HG03025 (cell line): Measurements from ENCODE around the gene ICA1.
A peak's percentile ranks its signal among the peaks of the same experiment; 100 is the strongest.

Source experiments
- ATAC-seq: cut with Tn5 transposase; IDR thresholded peaks from one replicate; pipeline ENCODE4 v1.9.1; 2021; ENCODE audit warnings: mild to moderate bottlenecking, moderate library complexity; ENCODE audit not compliant: unreplicated experiment, low FRiP score

ICA1 gene

DNA sequence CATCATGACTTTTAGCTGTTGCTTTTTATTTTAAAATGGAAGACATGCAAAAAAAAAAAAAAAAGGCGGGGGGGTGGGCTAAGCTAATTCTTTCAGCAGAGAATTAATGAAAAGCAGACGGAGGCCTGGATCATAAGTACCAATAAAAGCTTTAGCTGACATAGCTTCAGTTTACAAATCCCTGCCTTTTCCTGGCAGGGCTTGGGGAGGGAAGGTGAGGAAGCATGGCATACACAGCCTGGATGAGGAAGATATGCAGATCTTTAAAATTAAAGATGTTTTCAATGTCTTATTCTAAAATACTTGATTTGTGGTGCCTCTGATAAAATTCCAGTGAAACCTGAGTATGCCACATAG is 57.0 kb downstream of the ICA1 start:
- ATAC-seq, result no peak

DNA sequence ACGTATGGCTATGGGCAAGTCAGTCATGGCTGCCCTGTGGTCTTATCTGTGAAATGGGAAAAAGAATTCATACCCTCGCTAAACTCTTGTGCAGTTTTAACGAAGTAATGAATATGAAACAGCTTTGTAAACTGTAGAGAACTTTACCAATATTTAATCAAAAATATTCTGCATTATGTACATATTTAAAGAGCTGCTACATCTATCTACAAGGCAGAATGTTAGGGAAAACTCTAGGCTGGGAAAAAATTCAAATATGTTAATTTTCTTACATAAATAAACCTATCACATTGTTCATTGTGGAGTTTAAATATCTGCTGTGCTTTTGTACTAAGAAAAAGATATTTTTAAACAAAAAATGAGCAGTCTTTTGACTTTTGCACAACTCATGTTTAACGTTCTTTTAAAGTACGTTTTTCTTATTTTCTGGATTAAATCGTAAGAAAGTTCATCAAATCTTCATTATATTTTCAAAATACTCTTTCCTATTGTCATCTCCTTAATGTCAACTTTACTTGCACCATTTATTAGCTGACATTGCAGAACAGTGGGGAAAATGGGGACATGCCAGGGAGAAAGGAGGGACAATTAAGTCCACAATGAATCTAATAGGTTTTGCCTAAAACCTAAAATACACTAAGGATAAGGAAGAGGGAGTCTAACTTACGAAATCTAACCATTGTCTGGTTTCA is 57.5 kb downstream of the ICA1 start:
- ATAC-seq, result no peak

DNA sequence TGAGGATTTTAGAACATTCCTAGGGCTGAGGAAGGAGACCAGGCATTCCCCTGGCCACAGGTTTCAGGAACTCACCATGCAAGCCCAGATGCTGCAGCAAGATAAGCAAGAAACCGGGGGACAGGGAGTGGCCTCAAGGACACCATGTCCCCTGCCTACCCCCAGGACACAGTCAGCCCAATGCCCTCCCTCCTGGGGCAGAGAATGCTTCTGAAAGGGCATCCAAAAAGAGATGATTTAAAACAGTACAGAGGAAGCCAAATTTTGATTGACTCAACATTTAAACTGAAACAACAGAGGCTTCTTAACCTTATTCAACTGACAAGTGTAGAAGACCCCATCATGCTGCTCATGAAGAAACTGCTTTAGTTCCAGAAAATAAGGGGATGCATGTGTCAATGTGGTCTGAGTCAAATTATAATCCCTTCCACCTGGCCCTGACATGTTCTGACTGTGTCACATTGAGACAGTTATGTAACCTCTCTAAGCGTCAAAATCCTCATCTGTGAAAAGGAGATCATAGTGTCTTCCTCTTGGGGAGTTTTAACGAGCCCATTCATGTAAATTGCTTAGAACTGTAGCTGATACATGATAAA is 60.0 kb downstream of the ICA1 start:
- ATAC-seq, result no peak

DNA sequence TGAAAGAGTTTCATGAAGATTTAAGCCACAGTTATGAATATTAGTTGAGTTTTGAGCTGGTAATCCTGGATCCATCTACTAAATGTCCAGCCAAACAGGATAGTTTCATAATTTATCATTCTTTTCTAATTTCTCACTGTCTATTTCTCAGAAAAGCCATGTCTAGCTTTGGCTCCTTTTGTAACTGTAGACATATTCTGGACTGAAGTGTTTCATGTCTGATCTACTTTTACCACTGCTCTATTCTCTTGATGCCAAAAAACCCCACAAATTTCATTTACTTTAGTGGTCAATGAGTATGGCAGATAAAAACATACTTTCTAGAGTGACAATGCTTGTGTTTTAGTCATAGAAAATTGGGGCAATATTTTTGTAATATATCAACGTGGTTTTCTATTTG is 61.2 kb downstream of the ICA1 start:
- ATAC-seq, result no peak

DNA sequence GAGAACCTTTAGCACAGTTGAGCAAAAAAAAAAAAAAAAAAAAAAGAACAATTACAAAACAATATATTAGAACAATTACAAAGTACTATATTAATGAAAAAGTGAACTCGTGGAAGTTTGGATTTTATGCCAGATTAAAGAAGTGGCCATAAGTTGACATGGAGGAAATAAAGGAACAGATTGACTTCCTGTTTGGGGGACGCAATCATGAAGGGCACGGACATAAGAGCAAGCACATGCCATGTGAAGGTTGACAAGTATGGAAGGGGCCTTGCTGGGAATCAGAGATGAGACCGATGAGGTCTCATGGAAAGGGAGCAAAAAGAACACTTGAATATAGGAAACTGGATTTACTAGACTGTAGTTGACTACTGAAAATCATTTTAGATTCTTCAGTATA is 61.7 kb downstream of the ICA1 start:
- no peak for ATAC-seq

DNA sequence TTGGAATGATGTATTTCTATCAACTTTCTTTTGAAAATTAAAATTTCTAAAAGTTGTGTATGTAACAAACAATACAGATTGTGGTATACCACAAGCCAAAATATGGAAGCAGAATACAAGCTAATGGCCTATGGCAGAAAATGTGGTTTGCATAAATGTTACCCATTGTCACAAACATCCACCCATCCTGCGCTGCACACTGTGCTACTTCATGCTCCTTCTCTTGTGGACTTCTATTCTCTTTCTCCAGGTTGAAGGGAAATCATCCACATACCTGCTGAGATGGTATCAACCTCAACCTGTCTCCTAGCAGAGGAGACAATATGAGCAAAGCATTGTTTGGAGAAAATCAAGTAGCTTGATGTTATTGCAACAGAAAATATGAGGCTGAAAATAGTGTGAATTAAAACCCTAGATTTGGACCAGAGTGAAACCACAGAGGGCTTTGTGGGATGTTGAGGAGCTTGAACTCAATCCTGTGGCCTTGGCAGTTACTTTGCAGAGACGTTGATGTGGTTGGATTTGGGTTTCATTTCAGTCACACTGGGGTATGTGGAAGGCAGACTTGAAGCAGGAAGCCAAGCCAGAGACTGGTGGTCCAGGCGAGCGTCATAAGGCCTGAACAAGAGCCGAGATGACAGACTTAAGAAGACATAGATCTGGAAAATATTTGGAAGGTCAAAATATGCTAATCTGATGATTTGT is 63.8 kb downstream of the ICA1 start:
- ATAC-seq, result no peak

DNA sequence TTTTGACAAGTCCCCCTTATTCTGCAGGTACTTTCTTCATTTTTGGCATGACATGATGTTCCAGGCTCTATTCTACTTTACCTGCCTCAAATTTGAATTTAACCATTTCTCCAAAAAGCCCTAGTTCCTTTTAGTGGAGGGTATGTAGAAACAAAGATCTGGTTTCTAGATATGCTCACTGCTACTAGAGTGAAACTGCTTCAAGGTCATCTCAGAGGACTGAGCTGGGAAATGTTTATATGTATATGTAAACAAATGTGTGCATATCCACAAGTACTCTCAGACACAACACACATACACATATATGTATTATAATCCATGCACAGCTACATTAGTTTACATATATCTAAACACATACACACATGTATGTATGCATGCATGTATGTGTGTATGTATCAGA is 69.1 kb downstream of the ICA1 start:
- ATAC-seq, result no peak

GRCh38 chr7:8190119-8190895 is 71.7 kb downstream of the ICA1 start:
- ATAC-seq, result no peak

- no peak for ATAC-seq
Measured at GRCh38 chr7:8189625-8190024, 72.3 kb downstream of the ICA1 start.

DNA sequence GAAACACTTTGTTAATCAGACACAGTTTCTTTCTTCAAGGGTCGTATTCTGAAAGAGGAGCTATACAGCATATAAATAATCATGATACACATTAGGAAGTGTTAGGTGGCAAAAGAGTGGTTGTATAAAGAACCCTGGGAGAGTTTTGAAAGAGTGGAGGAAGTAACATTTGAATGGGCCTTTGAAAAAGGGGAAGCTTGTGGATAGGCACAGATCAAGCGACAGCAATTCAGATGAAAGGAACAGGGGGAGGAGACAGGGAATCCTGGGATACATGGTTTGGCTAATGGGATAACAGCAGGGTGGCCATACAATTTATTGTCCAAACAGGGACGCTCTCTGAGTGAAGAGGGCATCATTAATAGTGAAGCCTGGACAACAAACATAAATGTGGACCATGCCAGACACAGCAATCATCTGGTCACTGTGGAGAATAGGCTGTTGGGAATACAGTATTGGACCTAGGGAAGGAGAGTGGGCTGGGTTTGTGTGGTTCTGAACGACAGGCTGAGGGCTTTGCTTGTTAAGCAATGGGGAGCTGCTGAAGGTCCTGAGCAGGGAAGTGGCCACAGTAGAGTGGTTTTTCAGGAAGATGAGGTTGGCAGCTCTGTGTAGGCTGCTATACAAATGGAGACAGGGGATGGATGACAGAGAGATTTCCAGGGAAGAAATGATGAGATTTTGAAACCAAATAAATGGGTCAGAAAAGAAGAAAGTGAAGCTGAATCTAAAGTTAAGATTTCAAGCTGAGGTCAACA is 75.9 kb downstream of the ICA1 start:
- no peak for ATAC-seq

GRCh38 chr7:8184221-8184620 is 77.7 kb downstream of the ICA1 start:
- ATAC-seq, result no peak

DNA sequence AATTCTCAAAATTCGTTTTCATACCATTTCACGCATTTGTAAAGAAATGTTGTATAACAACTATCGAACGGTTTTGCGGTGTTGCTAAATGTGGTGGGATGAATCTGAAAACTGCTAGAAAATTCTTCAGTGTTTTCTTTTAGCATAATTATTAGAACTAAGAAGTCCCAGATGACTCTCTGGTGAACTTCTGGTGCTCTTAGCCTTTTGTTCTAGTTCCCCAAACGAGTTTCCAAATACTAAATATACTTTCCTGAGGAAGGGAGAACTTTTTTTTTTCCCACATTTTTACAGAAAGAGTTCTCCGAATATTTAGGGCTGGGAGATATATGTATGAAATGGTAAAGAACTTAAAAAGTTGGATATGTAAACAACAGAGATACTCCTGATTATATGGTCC is 82.5 kb downstream of the ICA1 start:
- ATAC-seq, result no peak

GRCh38 chr7:8178353-8178752 is 83.6 kb downstream of the ICA1 start:
- no peak for ATAC-seq

- ATAC-seq, result peak; percentile 53
Measured at GRCh38 chr7:8177109-8177933, 84.6 kb downstream of the ICA1 start.

GRCh38 chr7:8176370-8177081 is 85.4 kb downstream of the ICA1 start:
- peak; percentile 72 for ATAC-seq

- ATAC-seq, result no peak
Measured at GRCh38 chr7:8175929-8176369, 86.0 kb downstream of the ICA1 start.

DNA sequence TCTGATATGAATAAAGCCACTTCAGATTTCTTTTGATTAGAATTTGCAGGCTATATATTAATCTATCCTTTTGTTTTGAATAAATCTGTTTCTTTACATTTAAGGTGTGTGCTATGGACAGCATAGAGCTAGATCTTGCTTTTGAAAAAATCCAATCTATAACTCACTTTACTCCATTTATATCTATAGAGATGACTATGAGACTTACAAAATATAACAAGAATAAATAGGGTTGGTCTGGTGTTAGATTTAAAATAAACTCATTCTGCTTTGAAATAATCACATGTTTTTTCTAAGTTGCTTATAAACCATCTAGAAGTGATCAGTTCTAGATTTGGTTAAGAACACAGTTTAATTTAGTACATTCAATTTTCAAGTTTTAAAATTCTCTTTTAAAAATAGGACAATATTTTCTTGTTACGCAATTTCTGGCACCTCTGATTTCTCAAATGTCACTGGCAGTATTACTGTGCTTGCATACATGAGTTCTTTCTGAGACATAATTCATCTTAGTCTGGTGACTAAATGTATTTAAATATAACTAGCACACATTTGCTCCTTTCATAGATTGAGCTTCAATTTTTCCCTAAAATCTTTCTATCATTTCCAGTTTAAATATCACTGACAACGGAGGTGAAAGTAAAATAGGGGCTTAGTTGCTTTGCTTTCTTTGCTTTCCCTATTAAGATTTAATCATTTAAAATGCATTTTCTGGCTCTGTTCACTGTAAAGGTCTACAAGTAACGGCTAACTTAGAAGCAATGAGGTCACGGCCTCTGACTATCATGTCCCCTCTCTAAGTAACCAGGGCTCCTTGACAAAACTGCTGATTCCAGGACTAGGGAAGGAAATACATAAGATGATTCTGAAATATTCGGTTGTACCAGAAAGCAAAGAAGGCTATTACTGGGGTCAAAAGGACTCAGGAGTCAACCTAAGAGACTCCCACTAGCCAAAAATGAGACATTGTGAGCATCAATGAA is 89.3 kb downstream of the ICA1 start:
- no peak for ATAC-seq

- no peak for ATAC-seq
Measured at GRCh38 chr7:8169171-8169570, 92.8 kb downstream of the ICA1 start.
